HEK293 (cell line): Measurements from ENCODE around the gene PPP1R14C.

ENCODE experiments used
- AEBP2 ChIP-seq: fragments of 450-650 bp; formaldehyde crosslinking; IDR thresholded peaks from 2 replicates; pipeline ENCODE4 v1.5.1; 2016; ENCODE audit warnings: missing biosample characterization, missing genetic modification characterization, borderline replicate concordance
- CTCF ChIP-seq: fragments of 450-650 bp; formaldehyde crosslinking; IDR thresholded peaks from 2 replicates; pipeline ENCODE4 v1.5.1; 2016; ENCODE audit warnings: missing biosample characterization, missing genetic modification characterization
- ZNF558 ChIP-seq: fragments of 450-650 bp; formaldehyde crosslinking; IDR thresholded peaks from 2 replicates; pipeline ENCODE4 v1.5.1; 2016; ENCODE audit warnings: missing biosample characterization, missing genetic modification characterization
- ZNF664 ChIP-seq: fragments of 450-650 bp; formaldehyde crosslinking; IDR thresholded peaks from 2 replicates; pipeline ENCODE4 v1.5.1; 2016; ENCODE audit warnings: missing biosample characterization, missing genetic modification characterization

DNA sequence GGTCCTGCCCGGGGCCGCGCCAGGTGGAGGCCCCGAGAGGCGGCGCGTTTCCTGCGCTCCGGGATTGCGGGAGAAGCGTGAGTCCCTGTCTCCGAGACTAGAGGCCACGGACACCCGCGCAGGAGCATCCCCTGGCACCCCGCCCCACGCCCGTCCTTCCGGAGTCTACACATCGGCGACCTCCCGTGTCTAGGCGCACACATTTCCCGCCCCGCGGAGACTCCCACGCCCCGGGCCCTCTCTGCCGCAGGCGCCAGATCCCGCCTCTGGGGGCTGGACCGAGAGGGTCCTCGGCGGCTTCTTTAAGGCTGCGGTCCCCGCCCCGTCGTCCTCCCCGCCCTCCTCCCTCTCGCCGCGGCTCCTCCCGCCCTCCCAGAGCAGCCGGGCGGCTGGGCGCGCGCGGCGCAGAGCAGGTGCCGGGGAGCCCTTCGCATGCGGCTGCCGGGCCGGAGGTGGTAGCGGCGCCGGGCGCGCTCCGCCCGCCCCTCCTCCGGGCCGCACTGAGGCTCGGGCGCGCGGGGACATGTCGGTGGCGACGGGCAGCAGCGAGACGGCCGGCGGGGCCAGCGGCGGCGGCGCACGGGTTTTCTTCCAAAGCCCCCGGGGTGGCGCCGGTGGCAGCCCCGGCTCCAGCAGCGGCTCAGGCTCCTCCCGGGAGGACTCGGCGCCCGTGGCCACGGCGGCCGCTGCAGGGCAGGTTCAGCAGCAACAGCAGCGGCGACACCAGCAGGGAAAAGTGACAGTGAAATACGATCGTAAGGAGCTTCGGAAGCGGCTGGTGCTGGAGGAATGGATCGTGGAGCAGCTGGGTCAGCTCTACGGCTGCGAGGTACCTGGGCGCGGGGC, at the start of gene PPP1R14C:
- TF ChIP-seq CTCF (tag by site-specific recombination) = peak; percentile 75
- TF ChIP-seq ZNF558 = no peak
- TF ChIP-seq ZNF664 (tag by site-specific recombination) = no peak
- no peak for TF ChIP-seq AEBP2 (tag by site-specific recombination)
